Chondrocyte (in vitro differentiated cells): Measurements from ENCODE around the gene LRRC42. TPM values are rescaled to one million over a fixed set of nuclear protein-coding genes. Genes with fewer than 3 reads are reported as not detected.

Experiments
- total RNA-seq: library from RNA; stranded (reverse); gene quantifications from 3 replicates; pipeline ENCODE4 v1.2.1, GENCODE V29; 2021

LRRC42 gene
- total RNA-seq, 1 donor from 2014 or later: 37.6 TPM

Other genes with a start within 250 kb of the LRRC42 start
- 17.3 to 36.2 TPM (median 17.4 TPM) in 3 replicates for gene GLIS1, start 207.2 kb upstream of the LRRC42 start, total RNA-seq
- 7.0 to 9.7 TPM (median 8.6 TPM) in 3 replicates for gene NDC1, start 108.1 kb upstream of the LRRC42 start, total RNA-seq
- 17.2 to 18.4 TPM (median 18.1 TPM) in 3 replicates for gene YIPF1, start 56.6 kb upstream of the LRRC42 start, total RNA-seq
- gene DIO1, start 52.2 kb upstream of the LRRC42 start, total RNA-seq: not detected in 3 replicates
- gene IFT25, start 651 bp upstream of the LRRC42 start, total RNA-seq: 20.4 to 33.7 TPM (median 20.6 TPM) in 3 replicates
- gene LDLRAD1, start 71.8 kb downstream of the LRRC42 start, total RNA-seq: not detected in 3 replicates
- 294 to 335 TPM (median 301 TPM) in 3 replicates for gene TMEM59, start 106.9 kb downstream of the LRRC42 start, total RNA-seq
- gene TCEANC2, start 107.3 kb downstream of the LRRC42 start, total RNA-seq: 3.6 to 4.8 TPM (median 3.9 TPM) in 3 replicates
- not detected in 3 replicates for gene CDCP2, start 206.7 kb downstream of the LRRC42 start, total RNA-seq